Ovary (tissue), 3 donors: ENCODE results near the gene SORCS2.

Experiments
- POLR2A ChIP-seq: fragments of 450-650 bp; IDR thresholded peaks from one replicate; pipeline ENCODE4 v1.6.1; 2017; ENCODE audit warnings: antibody characterized with exemption, mild to moderate bottlenecking, moderate library complexity
- TF ChIP-seq, protein P1 (sequence below), 3 donors: fragments of 450-650 bp in 2 of 3; fragments of 200-600 bp in 1 of 3; IDR thresholded peaks; one replicate each; pipeline versions ENCODE4 v1.5.1 to v1.8.0; 2016 to 2022; ENCODE audit warnings: antibody characterized with exemption in 3 of 3, mild to moderate bottlenecking in 1 of 3
- donor health status: DM: no; HTN: no; CAD: no.

GRCh38 chr4:7663075-7663541, 470.8 kb downstream of the SORCS2 start:
- TF ChIP-seq, protein P1, sequence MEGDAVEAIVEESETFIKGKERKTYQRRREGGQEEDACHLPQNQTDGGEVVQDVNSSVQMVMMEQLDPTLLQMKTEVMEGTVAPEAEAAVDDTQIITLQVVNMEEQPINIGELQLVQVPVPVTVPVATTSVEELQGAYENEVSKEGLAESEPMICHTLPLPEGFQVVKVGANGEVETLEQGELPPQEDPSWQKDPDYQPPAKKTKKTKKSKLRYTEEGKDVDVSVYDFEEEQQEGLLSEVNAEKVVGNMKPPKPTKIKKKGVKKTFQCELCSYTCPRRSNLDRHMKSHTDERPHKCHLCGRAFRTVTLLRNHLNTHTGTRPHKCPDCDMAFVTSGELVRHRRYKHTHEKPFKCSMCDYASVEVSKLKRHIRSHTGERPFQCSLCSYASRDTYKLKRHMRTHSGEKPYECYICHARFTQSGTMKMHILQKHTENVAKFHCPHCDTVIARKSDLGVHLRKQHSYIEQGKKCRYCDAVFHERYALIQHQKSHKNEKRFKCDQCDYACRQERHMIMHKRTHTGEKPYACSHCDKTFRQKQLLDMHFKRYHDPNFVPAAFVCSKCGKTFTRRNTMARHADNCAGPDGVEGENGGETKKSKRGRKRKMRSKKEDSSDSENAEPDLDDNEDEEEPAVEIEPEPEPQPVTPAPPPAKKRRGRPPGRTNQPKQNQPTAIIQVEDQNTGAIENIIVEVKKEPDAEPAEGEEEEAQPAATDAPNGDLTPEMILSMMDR (IDR thresholded peaks at IDR 0.05) = no peak
- TF ChIP-seq POLR2A = no peak
